GM12878 (cell line): ENCODE measurements around the gene RUNX3. TPM values are rescaled to one million over a fixed set of nuclear protein-coding genes. Genes with fewer than 3 reads are reported as not detected.
A peak's percentile ranks its signal among the peaks of the same experiment; 100 is the strongest.

Experiments used
- BRCA1 ChIP-seq: IDR thresholded peaks from 2 replicates; pipeline ENCODE4 v1.6.1; 2011; ENCODE audit warnings: low read depth, low read length, improper control_type of control experiment
- CEBPZ ChIP-seq: fragments of 150-350 bp; IDR thresholded peaks from 2 replicates; pipeline ENCODE4 v1.6.1; 2016; ENCODE audit warnings: low read depth, low read length
- ETV6 ChIP-seq, 2 experiments: fragments of 450-650 bp in 1 of 2; IDR thresholded peaks in 1 of 2; conservative IDR thresholded peaks in 1 of 2; 2 replicates each; pipeline ENCODE4 v1.6.1; 2014; ENCODE audit warnings: antibody characterized with exemption in 1 of 2, borderline replicate concordance in 1 of 2, low read depth in 1 of 2, mild to moderate bottlenecking in 1 of 2, moderate library complexity in 1 of 2
- FOXM1 ChIP-seq: IDR thresholded peaks from 2 replicates; pipeline ENCODE4 v1.6.1; 2012; ENCODE audit warnings: low read depth, mild to moderate bottlenecking, inconsistent platforms, low read length, moderate library complexity
- HDAC2 ChIP-seq: fragments of 200-600 bp; sonication (generic); IDR thresholded peaks from 2 replicates; pipeline ENCODE4 v1.6.1; 2017
- MYC ChIP-seq: IDR thresholded peaks from 2 replicates; pipeline ENCODE4 v1.6.1; 2011; ENCODE audit warnings: mild to moderate bottlenecking, low read length, moderate library complexity, inconsistent platforms; ENCODE audit not compliant: insufficient read depth, insufficient replicate concordance, insufficient read length, severe bottlenecking
- NBN ChIP-seq: fragments of 450-650 bp; IDR thresholded peaks from 2 replicates; pipeline ENCODE4 v1.6.1; 2016
- NFIC ChIP-seq: IDR thresholded peaks from 2 replicates; pipeline ENCODE4 v1.6.1; 2012; ENCODE audit warnings: low read depth, mild to moderate bottlenecking, inconsistent platforms, low read length, moderate library complexity
- POU2F2 ChIP-seq: IDR thresholded peaks from 3 replicates; pipeline ENCODE4 v1.6.1; 2011; ENCODE audit warnings: low read depth, mild to moderate bottlenecking, low read length, borderline replicate concordance
- RB1 ChIP-seq: fragments of 450-650 bp; formaldehyde crosslinking; IDR thresholded peaks from 2 replicates; pipeline ENCODE4 v1.6.1; 2017; ENCODE audit warnings: mild to moderate bottlenecking, borderline replicate concordance
- RELA ChIP-seq: fragments of 450-650 bp; IDR thresholded peaks from 2 replicates; pipeline ENCODE4 v1.8.0; 2014; ENCODE audit warnings: borderline replicate concordance; ENCODE audit not compliant: partially characterized antibody
- SIN3A ChIP-seq: IDR thresholded peaks from 2 replicates; pipeline ENCODE4 v1.6.1; 2012; ENCODE audit warnings: low read depth, low read length, improper control_type of control experiment
- SIX5 ChIP-seq: IDR thresholded peaks from 2 replicates; pipeline ENCODE4 v1.6.1; 2011; ENCODE audit warnings: mild to moderate bottlenecking, low read depth, low read length, moderate library complexity; ENCODE audit not compliant: severe bottlenecking
- SP1 ChIP-seq: IDR thresholded peaks from one replicate; pipeline ENCODE4 v1.6.1; 2011; ENCODE audit warnings: low read depth, low read length
- SRF ChIP-seq, 2 experiments: IDR thresholded peaks; 2 replicates each; pipeline ENCODE4 v1.6.1; 2011; ENCODE audit warnings: low read depth in 2 of 2, low read length in 2 of 2, mild to moderate bottlenecking in 1 of 2, moderate library complexity in 1 of 2
- ZNF217 ChIP-seq: fragments of 450-650 bp; IDR thresholded peaks from 2 replicates; pipeline ENCODE4 v1.6.1; 2017; ENCODE audit warnings: antibody characterized with exemption, mild to moderate bottlenecking
- polyA plus RNA-seq, 11 experiments: library from polyadenylated mRNA; depleted of rRNA in 4 of 11; unstranded in 6 of 11; stranded (reverse) in 5 of 11; fragments of >200 nt; fragmentation: Nextera tagmentation in 4 of 11; fragmentation: Illumina TruSeq in 1 of 11; extraction: Ambion mirVana in 4 of 11; extraction: Trizol in 1 of 11; gene quantifications; 1 replicate in 1 of 11; 2 replicates in 10 of 11; pipeline versions ENCODE4 v1.2.1 to v1.2.3, GENCODE V29; 2011 to 2016; ENCODE audit warnings: inconsistent platforms in 2 of 11, missing spikeins in 2 of 11, low read depth in 1 of 11
- total RNA-seq, 4 experiments: library from RNA; depleted of rRNA in 3 of 4; stranded (reverse); fragments of >200 nt in 3 of 4; fragmentation: Illumina TruSeq in 1 of 4; extraction: Trizol in 1 of 4; gene quantifications; 2 replicates each; pipeline versions ENCODE4 v1.2.1 to v1.2.3, GENCODE V29; 2013 to 2021
- TF ChIP-seq, protein P1 (sequence below): fragments of 150-350 bp; IDR thresholded peaks from 2 replicates; pipeline ENCODE4 v1.6.1; 2014; ENCODE audit warnings: mild to moderate bottlenecking, low read depth, low read length
- TF ChIP-seq, protein P2 (sequence below): fragments of 450-650 bp; formaldehyde crosslinking; IDR thresholded peaks from 2 replicates; pipeline ENCODE4 v1.5.0; 2022; ENCODE audit warnings: mild to moderate bottlenecking, missing genetic modification characterization
- TF ChIP-seq, protein P3 (sequence below): IDR thresholded peaks from 2 replicates; pipeline ENCODE4 v1.6.1; 2012; ENCODE audit warnings: low read depth, low read length, improper control_type of control experiment

Gene RUNX3
- total and polyA plus RNA-seq, 10 of the 15 experiments (the other 5 are each of a cell fraction or from before 2014, with no cell fraction given): 19.0 to 151 (median 31.4) TPM

DNA sequence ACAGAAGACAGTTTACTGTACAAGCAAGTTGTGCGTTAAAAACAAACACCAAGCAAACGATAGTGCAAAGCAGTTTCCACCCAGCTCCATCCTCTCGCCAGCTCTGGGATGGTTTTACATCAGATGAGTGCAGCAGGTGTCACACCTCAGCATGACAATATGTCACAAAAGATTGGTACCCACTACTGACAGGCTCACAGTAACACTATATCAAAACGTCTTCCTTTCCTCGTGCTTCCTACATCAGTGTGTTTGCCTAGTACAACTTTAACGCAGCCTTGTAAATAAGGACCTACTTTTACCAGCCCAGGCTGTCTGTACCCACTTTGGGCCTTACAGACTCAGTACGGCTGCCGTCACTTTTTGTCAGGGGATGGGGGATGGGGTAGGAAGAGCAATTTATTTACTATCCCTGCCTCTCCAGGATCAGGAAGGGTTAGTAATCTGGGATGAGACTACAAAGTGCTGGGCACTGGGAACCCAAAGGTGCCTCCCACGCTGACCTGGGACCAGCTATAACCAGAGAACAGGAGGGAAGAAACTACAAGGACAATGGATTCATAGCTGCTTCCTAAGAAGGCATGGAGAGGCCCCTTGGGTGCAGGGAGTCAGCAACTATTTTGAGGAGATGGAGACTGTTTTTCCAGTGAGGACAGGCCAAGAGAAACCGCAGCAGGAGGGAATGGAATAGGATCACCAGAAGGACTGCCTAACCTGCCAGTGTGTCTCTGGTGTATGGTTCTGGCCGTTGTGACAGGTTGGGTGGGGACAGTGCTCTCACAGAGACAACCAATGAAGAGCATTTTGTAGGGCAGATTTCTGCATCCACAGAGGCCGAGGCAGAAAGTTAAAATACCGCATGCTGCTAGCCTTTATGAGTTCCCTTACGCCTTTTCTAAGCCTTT, 30.2 kb downstream of the RUNX3 start (continued):
- TF ChIP-seq CEBPZ: no peak
- TF ChIP-seq RB1: no peak
- no peak for TF ChIP-seq RELA
- TF ChIP-seq, protein P1, sequence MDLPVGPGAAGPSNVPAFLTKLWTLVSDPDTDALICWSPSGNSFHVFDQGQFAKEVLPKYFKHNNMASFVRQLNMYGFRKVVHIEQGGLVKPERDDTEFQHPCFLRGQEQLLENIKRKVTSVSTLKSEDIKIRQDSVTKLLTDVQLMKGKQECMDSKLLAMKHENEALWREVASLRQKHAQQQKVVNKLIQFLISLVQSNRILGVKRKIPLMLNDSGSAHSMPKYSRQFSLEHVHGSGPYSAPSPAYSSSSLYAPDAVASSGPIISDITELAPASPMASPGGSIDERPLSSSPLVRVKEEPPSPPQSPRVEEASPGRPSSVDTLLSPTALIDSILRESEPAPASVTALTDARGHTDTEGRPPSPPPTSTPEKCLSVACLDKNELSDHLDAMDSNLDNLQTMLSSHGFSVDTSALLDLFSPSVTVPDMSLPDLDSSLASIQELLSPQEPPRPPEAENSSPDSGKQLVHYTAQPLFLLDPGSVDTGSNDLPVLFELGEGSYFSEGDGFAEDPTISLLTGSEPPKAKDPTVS: no peak
- TF ChIP-seq MYC: no peak
- no peak for TF ChIP-seq ETV6 (conservative IDR thresholded peaks at IDR 0.05 in 1 of 2, IDR thresholded peaks at IDR 0.05 in 1 of 2; ENCODE audit: borderline replicate concordance in 1 of 2, low read depth in 1 of 2)
- TF ChIP-seq, protein P2, sequence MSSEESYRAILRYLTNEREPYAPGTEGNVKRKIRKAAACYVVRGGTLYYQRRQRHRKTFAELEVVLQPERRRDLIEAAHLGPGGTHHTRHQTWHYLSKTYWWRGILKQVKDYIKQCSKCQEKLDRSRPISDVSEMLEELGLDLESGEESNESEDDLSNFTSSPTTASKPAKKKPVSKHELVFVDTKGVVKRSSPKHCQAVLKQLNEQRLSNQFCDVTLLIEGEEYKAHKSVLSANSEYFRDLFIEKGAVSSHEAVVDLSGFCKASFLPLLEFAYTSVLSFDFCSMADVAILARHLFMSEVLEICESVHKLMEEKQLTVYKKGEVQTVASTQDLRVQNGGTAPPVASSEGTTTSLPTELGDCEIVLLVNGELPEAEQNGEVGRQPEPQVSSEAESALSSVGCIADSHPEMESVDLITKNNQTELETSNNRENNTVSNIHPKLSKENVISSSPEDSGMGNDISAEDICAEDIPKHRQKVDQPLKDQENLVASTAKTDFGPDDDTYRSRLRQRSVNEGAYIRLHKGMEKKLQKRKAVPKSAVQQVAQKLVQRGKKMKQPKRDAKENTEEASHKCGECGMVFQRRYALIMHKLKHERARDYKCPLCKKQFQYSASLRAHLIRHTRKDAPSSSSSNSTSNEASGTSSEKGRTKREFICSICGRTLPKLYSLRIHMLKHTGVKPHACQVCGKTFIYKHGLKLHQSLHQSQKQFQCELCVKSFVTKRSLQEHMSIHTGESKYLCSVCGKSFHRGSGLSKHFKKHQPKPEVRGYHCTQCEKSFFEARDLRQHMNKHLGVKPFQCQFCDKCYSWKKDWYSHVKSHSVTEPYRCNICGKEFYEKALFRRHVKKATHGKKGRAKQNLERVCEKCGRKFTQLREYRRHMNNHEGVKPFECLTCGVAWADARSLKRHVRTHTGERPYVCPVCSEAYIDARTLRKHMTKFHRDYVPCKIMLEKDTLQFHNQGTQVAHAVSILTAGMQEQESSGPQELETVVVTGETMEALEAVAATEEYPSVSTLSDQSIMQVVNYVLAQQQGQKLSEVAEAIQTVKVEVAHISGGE (CRISPR knock-in tag): 0 out of 2 replicates have a peak, but pooled peaks have one; percentile 12
- TF ChIP-seq, protein P3, sequence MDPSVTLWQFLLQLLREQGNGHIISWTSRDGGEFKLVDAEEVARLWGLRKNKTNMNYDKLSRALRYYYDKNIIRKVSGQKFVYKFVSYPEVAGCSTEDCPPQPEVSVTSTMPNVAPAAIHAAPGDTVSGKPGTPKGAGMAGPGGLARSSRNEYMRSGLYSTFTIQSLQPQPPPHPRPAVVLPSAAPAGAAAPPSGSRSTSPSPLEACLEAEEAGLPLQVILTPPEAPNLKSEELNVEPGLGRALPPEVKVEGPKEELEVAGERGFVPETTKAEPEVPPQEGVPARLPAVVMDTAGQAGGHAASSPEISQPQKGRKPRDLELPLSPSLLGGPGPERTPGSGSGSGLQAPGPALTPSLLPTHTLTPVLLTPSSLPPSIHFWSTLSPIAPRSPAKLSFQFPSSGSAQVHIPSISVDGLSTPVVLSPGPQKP: no peak
- no peak for TF ChIP-seq ZNF217
- 0 out of 2 replicates have a peak, but pooled peaks have one; percentile 17 for TF ChIP-seq FOXM1
- TF ChIP-seq SRF (IDR thresholded peaks at IDR 0.05; ENCODE audit: low read depth in 2 of 2, low read length in 2 of 2): no peak
- no peak for TF ChIP-seq NBN
- TF ChIP-seq HDAC2: no peak
- no peak for TF ChIP-seq BRCA1
- TF ChIP-seq NFIC: peak; percentile 61
- TF ChIP-seq SIX5: no peak
- TF ChIP-seq SIN3A: no peak
- TF ChIP-seq SP1: no peak
- peak; percentile 19; the same call in 2 of the 3 replicates for TF ChIP-seq POU2F2
